Trophoblast cell (in vitro differentiated cells and primary cell): Measurements from ENCODE around the gene HNRNPL.

Experiments used
- DNase-seq, 2 donors: peaks; one replicate each; pipeline ENCODE4 v3.0.0-alpha.2; 2016
- H2AFZ ChIP-seq: 2 replicates; pipeline ENCODE4 v1.6.1; 2013; ENCODE audit warnings: low read length, moderate library complexity, mild to moderate bottlenecking; ENCODE audit not compliant: insufficient read depth, poor library complexity
- H2AK5ac ChIP-seq: 2 replicates; pipeline ENCODE4 v1.6.1; 2013; ENCODE audit warnings: mild to moderate bottlenecking, low read length
- H2BK120ac ChIP-seq: 2 replicates; pipeline ENCODE4 v1.6.1; 2013; ENCODE audit warnings: low read length, mild to moderate bottlenecking, moderate library complexity; ENCODE audit not compliant: insufficient read depth, poor library complexity
- H2BK12ac ChIP-seq: 2 replicates; pipeline ENCODE4 v1.6.1; 2013; ENCODE audit warnings: mild to moderate bottlenecking, low read length, moderate library complexity
- H2BK5ac ChIP-seq: 2 replicates; pipeline ENCODE4 v1.6.1; 2013; ENCODE audit warnings: low read length, low read depth, moderate library complexity, mild to moderate bottlenecking; ENCODE audit not compliant: poor library complexity
- H3K14ac ChIP-seq: 2 replicates; pipeline ENCODE4 v1.6.1; 2013; ENCODE audit warnings: mild to moderate bottlenecking, low read length
- H3K18ac ChIP-seq: 2 replicates; pipeline ENCODE4 v1.6.1; 2013; ENCODE audit warnings: mild to moderate bottlenecking, low read length
- H3K23ac ChIP-seq: 2 replicates; pipeline ENCODE4 v1.6.1; 2013; ENCODE audit warnings: low read length
- H3K27ac ChIP-seq: 2 replicates; pipeline ENCODE4 v1.5.1; 2013; ENCODE audit warnings: low read depth, mild to moderate bottlenecking, inconsistent platforms, low read length, moderate library complexity
- H3K27me3 ChIP-seq: 2 replicates; pipeline ENCODE4 v1.6.1; 2013; ENCODE audit warnings: inconsistent platforms, mild to moderate bottlenecking, low read length, moderate library complexity; ENCODE audit not compliant: insufficient read depth
- H3K36me3 ChIP-seq, 2 experiments: 1 replicate in 1 of 2; 2 replicates in 1 of 2; pipeline ENCODE4 v1.6.1; 2013; ENCODE audit warnings: low read length in 2 of 2, mild to moderate bottlenecking in 2 of 2, moderate library complexity in 1 of 2; ENCODE audit not compliant: insufficient read depth in 2 of 2, control insufficient read depth in 1 of 2
- H3K4ac ChIP-seq: 2 replicates; pipeline ENCODE4 v1.6.1; 2013; ENCODE audit warnings: low read depth, mild to moderate bottlenecking, low read length, moderate library complexity
- H3K4me1 ChIP-seq, 2 experiments: 1 replicate in 1 of 2; 2 replicates in 1 of 2; pipeline ENCODE4 v1.6.1; 2013; ENCODE audit warnings: low read length in 2 of 2, mild to moderate bottlenecking in 2 of 2, moderate library complexity in 1 of 2; ENCODE audit not compliant: insufficient read depth in 2 of 2, control insufficient read depth in 1 of 2
- H3K4me2 ChIP-seq: 2 replicates; pipeline ENCODE4 v1.6.1; 2013; ENCODE audit warnings: inconsistent platforms, mild to moderate bottlenecking, low read length, moderate library complexity
- H3K4me3 ChIP-seq: 2 replicates; pipeline ENCODE4 v1.5.1; 2013; ENCODE audit warnings: mild to moderate bottlenecking, low read depth, low read length, inconsistent platforms
- H3K79me1 ChIP-seq: one replicate; pipeline ENCODE4 v1.6.1; 2013; ENCODE audit warnings: low read length
- H3K79me2 ChIP-seq: 2 replicates; pipeline ENCODE4 v1.6.1; 2013; ENCODE audit warnings: low read length, mild to moderate bottlenecking; ENCODE audit not compliant: control insufficient read depth, insufficient read depth, poor library complexity
- H3K9ac ChIP-seq: 2 replicates; pipeline ENCODE4 v1.6.1; 2013; ENCODE audit warnings: mild to moderate bottlenecking, low read length
- H3K9me3 ChIP-seq: 2 replicates; pipeline ENCODE4 v1.6.1; 2013; ENCODE audit warnings: low read depth, mild to moderate bottlenecking, control low read depth, inconsistent platforms, low read length; ENCODE audit not compliant: insufficient read depth
- H4K12ac ChIP-seq: 2 replicates; pipeline ENCODE4 v1.6.1; 2013; ENCODE audit warnings: low read depth, mild to moderate bottlenecking, low read length, moderate library complexity
- H4K8ac ChIP-seq: 2 replicates; pipeline ENCODE4 v1.6.1; 2013; ENCODE audit warnings: low read depth, mild to moderate bottlenecking, low read length, moderate library complexity
- H4K91ac ChIP-seq: one replicate; pipeline ENCODE4 v1.6.1; 2013; ENCODE audit warnings: low read depth, mild to moderate bottlenecking, low read length, moderate library complexity
- WGBS: extraction: QIAGEN DNeasy Blood & Tissue Kit; methylation state at CpG from one replicate; pipeline ENCODE4 v1.1.7; 2013; ENCODE audit warnings: missing lambda C conversion rate; ENCODE audit not compliant: insufficient read length, insufficient coverage; ENCODE audit errors: extremely low coverage; 5-methylcytosine and 5-hydroxymethylcytosine counted together

HNRNPL gene

GRCh38 chr19:38836983-38837626, 12.7 kb downstream of the HNRNPL start:
- H2BK120ac ChIP-seq: peak overlapping the region; percentile 84
- peak; percentile 89 to 95 for DNase-seq
- peak overlapping the region; percentile 97 for H4K91ac ChIP-seq
- H3K79me1 ChIP-seq: peaks cover 41% of the 10 kb centered on the region
- H3K9ac ChIP-seq: no peak overlapping the region
- peak overlapping the region; percentile 94 for H3K27ac ChIP-seq
- no peaks in the 10 kb centered on the region for H3K27me3 ChIP-seq
- WGBS: no CpG with 5 or more reads among the region's 6 CpGs
- H2BK12ac ChIP-seq: peak overlapping the region; percentile 89
- no peak overlapping the region for H3K23ac ChIP-seq
- peak overlapping the region; percentile 68 for H3K18ac ChIP-seq
- peak overlapping the region; percentile 56 for H3K4ac ChIP-seq
- peak overlapping the region; percentile 84 for H2AK5ac ChIP-seq
- H3K9me3 ChIP-seq: no peaks in the 10 kb centered on the region
- H2AFZ ChIP-seq: peak overlapping the region; percentile 40
- peak overlapping the region; percentile 92 for H2BK5ac ChIP-seq
- peaks cover 14% of the 10 kb centered on the region for H3K79me2 ChIP-seq
- H3K4me1 ChIP-seq: peaks cover 50 to 58% of the 10 kb centered on the region in 2 experiments
- H4K8ac ChIP-seq: peak overlapping the region; percentile 82
- peaks cover 50 to 59% of the 10 kb centered on the region in 2 experiments for H3K36me3 ChIP-seq
- H3K4me3 ChIP-seq: no peak overlapping the region
- peak overlapping the region; percentile 61 for H4K12ac ChIP-seq
- H3K14ac ChIP-seq: peak overlapping the region; percentile 84
- H3K4me2 ChIP-seq: peak overlapping the region; percentile 27

DNA sequence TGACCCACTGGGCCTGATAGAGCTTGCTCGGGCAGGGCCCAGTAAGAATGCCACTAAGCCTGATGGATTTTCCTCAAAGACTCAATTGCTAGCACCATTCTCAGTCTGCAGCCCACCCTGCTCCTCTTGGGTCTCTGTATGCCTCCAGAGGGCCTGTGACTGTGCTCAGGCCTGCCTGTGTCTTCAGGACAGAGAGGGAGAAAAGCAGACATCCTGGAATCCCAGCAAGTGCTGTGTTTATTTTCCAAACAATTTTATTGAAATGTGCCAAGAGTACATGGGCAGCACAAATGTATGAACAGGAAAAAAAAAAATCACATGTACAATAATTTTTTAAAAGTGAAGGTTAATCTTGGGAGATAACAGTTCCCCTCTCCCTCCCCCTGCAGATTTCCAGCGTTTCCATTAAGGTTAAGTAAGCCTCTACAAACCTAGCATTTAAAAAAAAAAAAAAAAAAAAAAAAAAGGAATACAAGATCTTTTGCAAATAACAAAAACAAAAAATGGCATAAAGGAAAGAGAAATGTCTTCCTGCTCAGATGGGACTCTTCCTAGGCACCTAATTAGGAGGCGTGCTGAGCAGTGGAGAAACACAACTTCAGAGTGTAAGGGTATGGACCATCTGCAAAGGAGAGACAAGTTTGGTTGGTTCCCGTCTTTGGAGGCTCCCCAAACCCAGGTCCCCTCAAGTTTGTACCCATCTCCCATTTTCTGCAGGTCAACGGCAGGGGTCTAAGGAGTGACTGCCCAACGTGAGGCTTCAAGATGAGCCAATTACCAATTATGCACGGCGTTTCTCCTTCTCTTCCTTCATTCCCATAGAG, 13.4 kb downstream of the HNRNPL start:
- H3K9me3 ChIP-seq: no peaks in the 10 kb centered on the region
- no peak for DNase-seq
- H2AFZ ChIP-seq: no peak overlapping the region
- peak overlapping the region; percentile 92 for H2BK5ac ChIP-seq
- H3K79me2 ChIP-seq: peaks cover 17% of the 10 kb centered on the region
- no CpG with 5 or more reads among the region's 8 CpGs for WGBS
- H2AK5ac ChIP-seq: peak overlapping the region; percentile 84
- no peak overlapping the region for H3K23ac ChIP-seq
- H4K12ac ChIP-seq: no peak overlapping the region
- H4K8ac ChIP-seq: peak overlapping the region; percentile 67
- peak overlapping the region; percentile 97 for H4K91ac ChIP-seq
- peak overlapping the region; percentile 84 for H2BK120ac ChIP-seq
- peaks cover 48 to 58% of the 10 kb centered on the region in 2 experiments for H3K4me1 ChIP-seq
- peaks cover 46 to 53% of the 10 kb centered on the region in 2 experiments for H3K36me3 ChIP-seq
- peak overlapping the region; percentile 89 for H2BK12ac ChIP-seq
- H3K14ac ChIP-seq: peak overlapping the region; percentile 84
- peak overlapping the region; percentile 68 for H3K18ac ChIP-seq
- peak overlapping the region; percentile 94 for H3K27ac ChIP-seq
- peak overlapping the region; percentile 56 for H3K4ac ChIP-seq
- H3K79me1 ChIP-seq: peaks cover 44% of the 10 kb centered on the region
- H3K4me2 ChIP-seq: no peak overlapping the region
- H3K9ac ChIP-seq: no peak overlapping the region
- no peaks in the 10 kb centered on the region for H3K27me3 ChIP-seq
- no peak overlapping the region for H3K4me3 ChIP-seq

DNA sequence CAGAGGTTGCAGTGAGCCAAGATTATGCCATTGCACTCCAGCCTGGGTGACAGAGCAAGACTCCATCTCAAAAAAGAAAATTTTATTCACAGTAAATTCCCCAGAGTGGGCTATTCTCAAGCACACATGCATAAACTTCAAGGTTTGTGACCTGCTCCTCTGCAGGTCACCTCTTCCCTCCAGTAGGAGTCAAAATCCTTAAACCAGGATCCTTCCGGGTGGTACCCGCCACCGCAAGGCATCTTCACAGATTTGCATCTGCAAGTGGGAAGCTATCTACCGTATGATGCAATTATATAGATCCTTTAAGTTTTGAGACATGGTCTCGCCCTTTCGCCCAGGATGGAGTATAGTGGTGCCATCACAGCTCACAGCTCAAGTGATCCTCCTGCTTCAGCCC, 15.2 kb downstream of the HNRNPL start:
- Histone ChIP-seq H3K23ac (no peak overlapping the region), H2BK12ac (no peak overlapping the region), H4K12ac (no peak overlapping the region), H3K27me3 (no peaks in the 10 kb centered on the region), H2AFZ (no peak overlapping the region), H3K9me3 (no peaks in the 10 kb centered on the region), H3K4me2 (no peak overlapping the region), H3K9ac (no peak overlapping the region), H4K8ac (no peak overlapping the region), H3K4me1 (peaks cover 39 to 54% of the 10 kb centered on the region in 2 experiments), H3K79me1 (peaks cover 51% of the 10 kb centered on the region), H2AK5ac (no peak overlapping the region), H3K18ac (no peak overlapping the region), H3K4me3 (no peak overlapping the region), H2BK5ac (no peak overlapping the region), H3K79me2 (peaks cover 16% of the 10 kb centered on the region), H2BK120ac (no peak overlapping the region), H3K4ac (no peak overlapping the region), H4K91ac (no peak overlapping the region), H3K27ac (no peak overlapping the region), H3K36me3 (peaks cover 33 to 36% of the 10 kb centered on the region in 2 experiments), H3K14ac (no peak overlapping the region)
- peak; percentile 24 to 53 for DNase-seq
- no CpG with 5 or more reads among the region's 6 CpGs for WGBS

DNA sequence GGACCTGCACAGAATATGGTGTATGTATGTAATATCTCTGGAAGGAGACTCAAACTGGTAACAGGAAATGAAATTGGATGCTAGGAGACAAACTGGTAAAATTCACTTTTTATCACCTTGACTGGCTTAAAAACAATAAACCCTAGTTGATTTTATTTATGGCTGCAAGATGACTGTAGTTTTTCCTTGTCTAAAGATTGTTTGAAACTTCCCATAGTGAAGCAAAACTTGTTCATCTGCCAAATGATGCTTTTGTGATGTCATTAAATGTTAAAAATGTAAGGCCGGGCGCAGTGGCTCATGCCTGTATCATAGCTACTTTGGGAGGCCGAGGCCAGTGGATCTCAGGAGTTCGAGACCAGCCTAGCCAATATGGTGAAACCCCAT, 15.7 kb downstream of the HNRNPL start:
- no peak overlapping the region for H3K14ac ChIP-seq
- peak in 1 of 2 donors; percentile 32 for DNase-seq
- H3K4me1 ChIP-seq: peaks cover 35 to 51% of the 10 kb centered on the region in 2 experiments
- no peak overlapping the region for H2BK5ac ChIP-seq
- H3K79me1 ChIP-seq: peaks cover 48% of the 10 kb centered on the region
- H3K9ac ChIP-seq: no peak overlapping the region
- no peak overlapping the region for H3K4ac ChIP-seq
- no peak overlapping the region for H2BK12ac ChIP-seq
- H2AFZ ChIP-seq: no peak overlapping the region
- peaks cover 32 to 33% of the 10 kb centered on the region in 2 experiments for H3K36me3 ChIP-seq
- no peak overlapping the region for H2BK120ac ChIP-seq
- H2AK5ac ChIP-seq: no peak overlapping the region
- H3K4me3 ChIP-seq: no peak overlapping the region
- no peak overlapping the region for H3K18ac ChIP-seq
- H3K9me3 ChIP-seq: no peaks in the 10 kb centered on the region
- no peak overlapping the region for H3K4me2 ChIP-seq
- no peak overlapping the region for H4K91ac ChIP-seq
- H4K8ac ChIP-seq: no peak overlapping the region
- no CpG with 5 or more reads among the region's 4 CpGs for WGBS
- no peak overlapping the region for H4K12ac ChIP-seq
- no peak overlapping the region for H3K23ac ChIP-seq
- H3K79me2 ChIP-seq: peaks cover 16% of the 10 kb centered on the region
- H3K27me3 ChIP-seq: no peaks in the 10 kb centered on the region
- no peak overlapping the region for H3K27ac ChIP-seq
